ENCODE data around the gene RIPPLY1. TPM values are rescaled to one million over a fixed set of nuclear protein-coding genes. Genes with fewer than 3 reads are reported as not detected.

Gene RIPPLY1
- total RNA-seq, 3 donors from 2014 or later, result 0.66 TPM; not detected in 2

GRCh38 chrX:106936246-106936645, 33.1 kb upstream of the RIPPLY1 start:
- Histone ChIP-seq H3K36me3 (no peaks in the 10 kb centered on the region), H3K9me3 (no peaks in the 10 kb centered on the region), H3K27ac (peak overlapping the region in 1 of 2 donors; percentile 9), H3K4me3 (no peak overlapping the region), H3K27me3 (peaks cover 0 to 56% of the 10 kb centered on the region in 2 donors), H3K4me1 (no peaks in the 10 kb centered on the region)
- no peak for DNase-seq (ENCODE audit: low spot score in 2 of 2)
- intact Hi-C loops (cut with DNase I; ENCODE audit: low total_unique reads), result no loop called here
- TF ChIP-seq POLR2A (IDR thresholded peaks at IDR 0.05) (no peak), POLR2AphosphoS5 (IDR thresholded peaks at IDR 0.05) (no peak), CTCF (IDR thresholded peaks at IDR 0.05) (no peak)

GRCh38 chrX:106935175-106935574, 32.0 kb upstream of the RIPPLY1 start:
- Histone ChIP-seq H3K4me1 (no peaks in the 10 kb centered on the region), H3K9me3 (no peaks in the 10 kb centered on the region), H3K36me3 (no peaks in the 10 kb centered on the region), H3K4me3 (no peak overlapping the region), H3K27ac (peak overlapping the region in 1 of 2 donors; percentile 61), H3K27me3 (peaks cover 0 to 52% of the 10 kb centered on the region in 2 donors)
- intact Hi-C loops (cut with DNase I; ENCODE audit: low total_unique reads), result no loop called here
- no peak for DNase-seq (ENCODE audit: low spot score in 2 of 2)
- no peak for TF ChIP-seq CTCF (IDR thresholded peaks at IDR 0.05)
- no peak for TF ChIP-seq POLR2AphosphoS5 (IDR thresholded peaks at IDR 0.05)
- TF ChIP-seq POLR2A (IDR thresholded peaks at IDR 0.05), result no peak

- Histone ChIP-seq H3K9me3 (no peaks in the 10 kb centered on the region), H3K4me3 (no peak overlapping the region), H3K36me3 (no peaks in the 10 kb centered on the region), H3K27me3 (peaks cover 0 to 51% of the 10 kb centered on the region in 2 donors), H3K27ac (peak overlapping the region in 1 of 2 donors; percentile 40), H3K4me1 (no peaks in the 10 kb centered on the region)
- DNase-seq (ENCODE audit: low spot score in 2 of 2), result no peak
- intact Hi-C loops (cut with DNase I; ENCODE audit: low total_unique reads), result no loop called here
- no peak for TF ChIP-seq CTCF (IDR thresholded peaks at IDR 0.05)
- TF ChIP-seq POLR2AphosphoS5 (IDR thresholded peaks at IDR 0.05), result no peak
- no peak for TF ChIP-seq POLR2A (IDR thresholded peaks at IDR 0.05)
Measured at GRCh38 chrX:106933538-106933961, 30.4 kb upstream of the RIPPLY1 start.

GRCh38 chrX:106932960-106933537, 29.9 kb upstream of the RIPPLY1 start:
- no peak for DNase-seq (ENCODE audit: low spot score in 2 of 2)
- TF ChIP-seq CTCF (IDR thresholded peaks at IDR 0.05) (no peak), POLR2AphosphoS5 (IDR thresholded peaks at IDR 0.05) (no peak), POLR2A (IDR thresholded peaks at IDR 0.05) (no peak)
- peak overlapping the region in 1 of 2 donors; percentile 63 for H3K27ac ChIP-seq
- intact Hi-C loops (cut with DNase I; ENCODE audit: low total_unique reads), result no loop called here
- H3K36me3 ChIP-seq, result no peaks in the 10 kb centered on the region
- no peak overlapping the region for H3K4me3 ChIP-seq
- no peaks in the 10 kb centered on the region for H3K9me3 ChIP-seq
- peaks cover 0 to 46% of the 10 kb centered on the region in 2 donors for H3K27me3 ChIP-seq
- H3K4me1 ChIP-seq, result no peaks in the 10 kb centered on the region

- no peaks in the 10 kb centered on the region for H3K36me3 ChIP-seq
- peak overlapping the region in 1 of 2 donors; percentile 63 for H3K27ac ChIP-seq
- no peak for DNase-seq (ENCODE audit: low spot score in 2 of 2)
- H3K27me3 ChIP-seq, result peaks cover 0 to 41% of the 10 kb centered on the region in 2 donors
- H3K9me3 ChIP-seq, result no peaks in the 10 kb centered on the region
- intact Hi-C loops (cut with DNase I; ENCODE audit: low total_unique reads), result no loop called here
- no peaks in the 10 kb centered on the region for H3K4me1 ChIP-seq
- no peak overlapping the region for H3K4me3 ChIP-seq
- TF ChIP-seq POLR2A (IDR thresholded peaks at IDR 0.05), result no peak
- TF ChIP-seq POLR2AphosphoS5 (IDR thresholded peaks at IDR 0.05), result no peak
- no peak for TF ChIP-seq CTCF (IDR thresholded peaks at IDR 0.05)
Measured at GRCh38 chrX:106932492-106932923, 29.4 kb upstream of the RIPPLY1 start.
